HL-60 (cell line): ENCODE data around the gene ABCC8.

ENCODE experiments used
- POLR2AphosphoS5 ChIP-seq: IDR thresholded peaks from 2 replicates; pipeline ENCODE4 v1.6.1; 2012; ENCODE audit warnings: low read depth
- TF ChIP-seq, protein P1 (sequence below): IDR thresholded peaks from one replicate; pipeline ENCODE4 v1.5.1; 2011; ENCODE audit warnings: low read length, control low read depth, inconsistent platforms; ENCODE audit not compliant: insufficient read depth

DNA sequence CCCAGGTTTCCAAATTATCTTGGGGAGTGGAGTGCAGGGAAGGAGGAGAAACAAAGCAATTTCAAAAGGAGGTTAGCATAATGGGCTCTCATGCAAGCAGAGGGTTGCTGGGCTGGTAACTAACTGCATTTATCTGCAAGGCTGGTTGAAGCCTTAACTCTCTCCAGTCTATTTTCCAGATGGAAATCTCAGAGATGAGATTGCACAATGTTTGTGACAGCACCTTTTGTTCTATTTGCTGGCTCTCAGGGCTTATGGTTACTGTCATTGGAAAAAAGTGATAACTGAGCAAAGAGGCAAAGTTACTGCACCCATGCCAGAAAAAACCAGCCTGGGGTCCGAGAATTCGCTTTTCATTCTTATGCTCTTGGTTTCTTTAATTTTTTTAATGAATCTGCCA lies 33.2 kb downstream of the ABCC8 start:
- TF ChIP-seq, protein P1, sequence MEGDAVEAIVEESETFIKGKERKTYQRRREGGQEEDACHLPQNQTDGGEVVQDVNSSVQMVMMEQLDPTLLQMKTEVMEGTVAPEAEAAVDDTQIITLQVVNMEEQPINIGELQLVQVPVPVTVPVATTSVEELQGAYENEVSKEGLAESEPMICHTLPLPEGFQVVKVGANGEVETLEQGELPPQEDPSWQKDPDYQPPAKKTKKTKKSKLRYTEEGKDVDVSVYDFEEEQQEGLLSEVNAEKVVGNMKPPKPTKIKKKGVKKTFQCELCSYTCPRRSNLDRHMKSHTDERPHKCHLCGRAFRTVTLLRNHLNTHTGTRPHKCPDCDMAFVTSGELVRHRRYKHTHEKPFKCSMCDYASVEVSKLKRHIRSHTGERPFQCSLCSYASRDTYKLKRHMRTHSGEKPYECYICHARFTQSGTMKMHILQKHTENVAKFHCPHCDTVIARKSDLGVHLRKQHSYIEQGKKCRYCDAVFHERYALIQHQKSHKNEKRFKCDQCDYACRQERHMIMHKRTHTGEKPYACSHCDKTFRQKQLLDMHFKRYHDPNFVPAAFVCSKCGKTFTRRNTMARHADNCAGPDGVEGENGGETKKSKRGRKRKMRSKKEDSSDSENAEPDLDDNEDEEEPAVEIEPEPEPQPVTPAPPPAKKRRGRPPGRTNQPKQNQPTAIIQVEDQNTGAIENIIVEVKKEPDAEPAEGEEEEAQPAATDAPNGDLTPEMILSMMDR: no peak
- no peak for TF ChIP-seq POLR2AphosphoS5
